CD4-positive, alpha-beta T cell (primary cell): ENCODE data around the gene ANTXR1. TPM values are rescaled to one million over a fixed set of nuclear protein-coding genes. Genes with fewer than 3 reads are reported as not detected.
A peak's percentile ranks its signal among the peaks of the same experiment; 100 is the strongest.

Source experiments
- ATAC-seq: fragments of 200-7000 bp; cut with Tn5 transposase; one replicate; pipeline ENCODE4 v1.10.0; 2022; ENCODE audit warnings: mild to moderate bottlenecking; ENCODE audit not compliant: poor library complexity
- CTCF ChIA-PET: fragments of 350-600 bp; sonication (Branson Sonifier 250); formaldehyde crosslinking; loops from one replicate; lab custom pipeline; 2021; ENCODE audit warnings: antibody characterized with exemption, inconsistent platforms; lab: Charles Lee
- POLR2A ChIA-PET: fragments of 350-600 bp; sonication (Branson Sonifier 250); formaldehyde crosslinking; loops from one replicate; lab custom pipeline; 2021; ENCODE audit warnings: antibody characterized with exemption, inconsistent platforms; lab: Charles Lee
- DNase-seq, 14 experiments: peaks; one replicate each; pipeline ENCODE4 v3.0.0-alpha.2; 2013 to 2020; ENCODE audit warnings: mixed read lengths in 2 of 14
- H3K27ac ChIP-seq, 2 donors: one replicate each; pipeline versions ENCODE4 v1.5.1 to v1.7.0; 2013; ENCODE audit warnings: low read length in 2 of 2, low read depth in 1 of 2, mild to moderate bottlenecking in 1 of 2
- H3K27me3 ChIP-seq, 2 experiments: 1 replicate in 1 of 2; 2 replicates in 1 of 2; pipeline versions ENCODE4 v1.6.1 to v1.7.0; 2013; ENCODE audit warnings: low read length in 2 of 2, control low read depth in 1 of 2, mild to moderate bottlenecking in 1 of 2, moderate library complexity in 1 of 2; ENCODE audit not compliant: insufficient read depth in 2 of 2, control insufficient read depth in 1 of 2
- H3K36me3 ChIP-seq: one replicate; pipeline ENCODE4 v1.6.1; 2013; ENCODE audit warnings: low read length, control low read depth; ENCODE audit not compliant: insufficient read depth
- H3K4me1 ChIP-seq: one replicate; pipeline ENCODE4 v1.6.1; 2013; ENCODE audit warnings: low read length, control low read depth; ENCODE audit not compliant: insufficient read depth
- H3K4me3 ChIP-seq: one replicate; pipeline ENCODE4 v1.5.1; 2013; ENCODE audit warnings: mild to moderate bottlenecking, low read length, moderate library complexity
- H3K9me3 ChIP-seq, 2 experiments: 1 replicate in 1 of 2; 2 replicates in 1 of 2; pipeline versions ENCODE4 v1.6.1 to v1.7.0; 2013; ENCODE audit warnings: low read length in 2 of 2, mild to moderate bottlenecking in 2 of 2, control low read depth in 1 of 2, moderate library complexity in 1 of 2; ENCODE audit not compliant: control insufficient read depth in 1 of 2, insufficient read depth in 1 of 2
- H3K27ac Mint-ChIP-seq: one replicate; pipeline ENCODE4 v1.8.0; 2020; ENCODE audit warnings: mixed read lengths
- H3K27me3 Mint-ChIP-seq: one replicate; pipeline ENCODE4 v1.8.0; 2021; ENCODE audit warnings: mixed read lengths
- H3K36me3 Mint-ChIP-seq: one replicate; pipeline ENCODE4 v1.8.0; 2021; ENCODE audit warnings: low read depth, mixed read lengths
- H3K4me1 Mint-ChIP-seq: one replicate; pipeline ENCODE4 v1.8.0; 2021; ENCODE audit warnings: low read depth, mixed read lengths
- H3K4me3 Mint-ChIP-seq: one replicate; pipeline ENCODE4 v1.8.0; 2020; ENCODE audit warnings: mild to moderate bottlenecking, mixed read lengths
- H3K9me3 Mint-ChIP-seq: one replicate; pipeline ENCODE4 v1.8.0; 2020; ENCODE audit warnings: mixed read lengths
- intact Hi-C, 2 experiments: fragments of 100-400 bp; cut with DNase I in 1 of 2; cut with micrococcal nuclease in 1 of 2; formaldehyde crosslinking; loops; one replicate each; pipeline versions ENCODE4 v1.15.1 to v1.9.0; 2023 to 2025; cut with DNase I, micrococcal nuclease
- total RNA-seq, 174 experiments: library from RNA in 2 of 174; stranded (reverse) in 2 of 174; gene quantifications; one replicate each; pipeline ENCODE4 v1.2.3 and lab custom pipeline; 2021 to 2026
- TF ChIP-seq, protein P1 (sequence below): fragments of 200-600 bp; IDR thresholded peaks from one replicate; pipeline ENCODE4 v1.8.0; 2022; ENCODE audit warnings: antibody characterized with exemption, mild to moderate bottlenecking

ANTXR1 gene
- total RNA-seq, 2 experiments from 2014 or later = not detected

DNA sequence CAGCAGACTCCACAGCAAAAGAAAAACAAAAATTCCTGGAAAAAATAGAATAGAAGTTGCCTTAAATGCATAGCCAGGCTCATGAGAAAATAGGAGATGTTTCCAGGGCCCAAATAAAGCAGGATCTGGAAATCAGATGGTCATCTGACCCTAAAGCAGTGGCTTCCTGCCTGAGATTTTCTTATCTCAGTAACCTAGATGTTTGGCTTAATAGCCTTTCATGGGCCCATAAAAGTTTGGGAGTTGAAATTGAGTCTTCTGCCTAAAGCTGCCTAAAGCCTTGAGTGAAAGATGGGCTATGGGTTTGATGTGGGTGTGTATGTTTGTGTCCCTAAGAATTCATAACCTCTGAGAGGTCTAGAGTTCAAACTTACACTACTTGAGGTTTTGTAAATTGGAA is 149.1 kb downstream of the ANTXR1 start:
- H3K27me3 ChIP-seq = peaks cover 3 to 4% of the 10 kb centered on the region in 2 experiments
- Mint-ChIP-seq H3K4me1 (no peaks in the 10 kb centered on the region), H3K27ac (no peak overlapping the region), H3K36me3 (no peaks in the 10 kb centered on the region), H3K4me3 (no peak overlapping the region), H3K9me3 (no peaks in the 10 kb centered on the region), H3K27me3 (peaks cover 6% of the 10 kb centered on the region)
- intact Hi-C loops = no loop called here
- H3K27ac ChIP-seq = no peak overlapping the region
- H3K36me3 ChIP-seq = no peaks in the 10 kb centered on the region
- TF ChIP-seq, protein P1, sequence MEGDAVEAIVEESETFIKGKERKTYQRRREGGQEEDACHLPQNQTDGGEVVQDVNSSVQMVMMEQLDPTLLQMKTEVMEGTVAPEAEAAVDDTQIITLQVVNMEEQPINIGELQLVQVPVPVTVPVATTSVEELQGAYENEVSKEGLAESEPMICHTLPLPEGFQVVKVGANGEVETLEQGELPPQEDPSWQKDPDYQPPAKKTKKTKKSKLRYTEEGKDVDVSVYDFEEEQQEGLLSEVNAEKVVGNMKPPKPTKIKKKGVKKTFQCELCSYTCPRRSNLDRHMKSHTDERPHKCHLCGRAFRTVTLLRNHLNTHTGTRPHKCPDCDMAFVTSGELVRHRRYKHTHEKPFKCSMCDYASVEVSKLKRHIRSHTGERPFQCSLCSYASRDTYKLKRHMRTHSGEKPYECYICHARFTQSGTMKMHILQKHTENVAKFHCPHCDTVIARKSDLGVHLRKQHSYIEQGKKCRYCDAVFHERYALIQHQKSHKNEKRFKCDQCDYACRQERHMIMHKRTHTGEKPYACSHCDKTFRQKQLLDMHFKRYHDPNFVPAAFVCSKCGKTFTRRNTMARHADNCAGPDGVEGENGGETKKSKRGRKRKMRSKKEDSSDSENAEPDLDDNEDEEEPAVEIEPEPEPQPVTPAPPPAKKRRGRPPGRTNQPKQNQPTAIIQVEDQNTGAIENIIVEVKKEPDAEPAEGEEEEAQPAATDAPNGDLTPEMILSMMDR = no peak
- ChIA-PET POLR2A (no interaction called here), CTCF (no interaction called here)
- no peaks in the 10 kb centered on the region for H3K9me3 ChIP-seq
- H3K4me3 ChIP-seq = no peak overlapping the region
- ATAC-seq (no peak), DNase-seq (no peak)
- no peaks in the 10 kb centered on the region for H3K4me1 ChIP-seq

DNA sequence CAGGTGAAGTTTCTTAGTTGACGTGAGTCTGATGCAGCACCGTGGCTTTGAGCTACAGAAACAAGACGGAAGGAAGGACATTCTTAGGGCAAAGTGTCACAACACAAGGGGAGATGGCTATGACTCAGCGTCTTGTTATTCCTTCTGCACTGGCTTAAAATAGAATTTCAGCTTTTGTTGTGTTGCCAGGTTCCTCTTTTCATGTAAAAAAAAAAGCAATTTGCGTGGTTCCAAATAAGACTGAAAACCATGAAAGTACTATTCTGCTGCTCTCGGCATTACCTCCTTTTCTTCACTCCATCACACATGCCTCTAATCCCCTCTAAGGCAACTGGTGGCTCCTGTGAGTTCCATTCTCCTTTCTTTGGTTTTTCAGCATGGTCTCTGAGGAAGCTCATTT is 150.1 kb downstream of the ANTXR1 start:
- no peak overlapping the region for H3K27ac Mint-ChIP-seq
- Histone ChIP-seq H3K27ac (no peak overlapping the region), H3K4me3 (no peak overlapping the region), H3K36me3 (no peaks in the 10 kb centered on the region), H3K9me3 (no peaks in the 10 kb centered on the region), H3K27me3 (peaks cover 3 to 7% of the 10 kb centered on the region in 2 experiments), H3K4me1 (no peaks in the 10 kb centered on the region)
- ATAC-seq = no peak
- ChIA-PET CTCF (interaction anchor here (1.1 kb wide), 1 partner anchor 13 kb away, joined by 4 read pairs; no protein-coding TSS in a partner anchor), POLR2A (no interaction called here)
- no peaks in the 10 kb centered on the region for H3K36me3 Mint-ChIP-seq
- peaks cover 9% of the 10 kb centered on the region for H3K27me3 Mint-ChIP-seq
- intact Hi-C loops = no loop called here
- no peak overlapping the region for H3K4me3 Mint-ChIP-seq
- no peaks in the 10 kb centered on the region for H3K4me1 Mint-ChIP-seq
- H3K9me3 Mint-ChIP-seq = no peaks in the 10 kb centered on the region
- TF ChIP-seq, protein P1 = no peak
- peak in 3 of 14 experiments; percentile 20 to 58 (median 48) for DNase-seq

DNA sequence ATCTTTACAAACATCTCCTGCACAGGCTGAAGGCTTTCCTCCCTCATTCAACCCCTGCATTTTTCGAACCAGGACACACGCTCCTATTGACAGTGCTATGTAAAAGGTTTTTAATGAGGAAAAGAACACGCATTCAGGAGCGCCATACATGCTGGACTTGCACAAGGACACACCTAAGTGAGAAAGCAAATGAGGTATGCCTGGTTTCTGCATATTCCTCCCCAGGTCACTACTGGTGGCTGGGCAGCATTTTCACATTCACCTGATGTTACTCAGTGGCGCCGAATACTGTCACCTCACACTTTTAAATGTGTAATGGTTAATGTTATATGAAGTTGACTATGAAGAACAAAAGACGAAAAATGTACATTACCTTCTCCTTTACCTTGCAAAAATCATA is 150.6 kb downstream of the ANTXR1 start:
- ChIA-PET CTCF (interaction anchor here (1.1 kb wide), 1 partner anchor 13 kb away, joined by 4 read pairs; no protein-coding TSS in a partner anchor), POLR2A (no interaction called here)
- Histone ChIP-seq H3K9me3 (no peaks in the 10 kb centered on the region), H3K4me1 (no peaks in the 10 kb centered on the region), H3K4me3 (no peak overlapping the region), H3K27ac (no peak overlapping the region), H3K27me3 (peaks cover 3 to 9% of the 10 kb centered on the region in 2 experiments), H3K36me3 (no peaks in the 10 kb centered on the region)
- Mint-ChIP-seq H3K4me1 (no peaks in the 10 kb centered on the region), H3K27ac (no peak overlapping the region), H3K9me3 (no peaks in the 10 kb centered on the region), H3K27me3 (peaks cover 12% of the 10 kb centered on the region), H3K4me3 (no peak overlapping the region), H3K36me3 (no peaks in the 10 kb centered on the region)
- TF ChIP-seq, protein P1 = no peak
- DNase-seq = no peak
- no peak for ATAC-seq
- intact Hi-C loops = no loop called here
